CD14-positive monocyte (primary cell): ENCODE results near the gene FZD7. TPM values are rescaled to one million over a fixed set of nuclear protein-coding genes. Genes with fewer than 3 reads are reported as not detected.

Experiments used
- DNase-seq, 3 donors: peaks; one replicate each; pipeline ENCODE4 v3.0.0-alpha.2; 2011 to 2022
- H2AFZ ChIP-seq: 2 replicates; pipeline ENCODE4 v1.6.0; 2012; ENCODE audit warnings: mild to moderate bottlenecking, low read depth, low read length, inconsistent platforms; ENCODE audit not compliant: insufficient read depth, poor library complexity, severe bottlenecking
- H3K27ac ChIP-seq, 2 donors: 1 replicate in 1 of 2; 2 replicates in 1 of 2; pipeline ENCODE4 v1.5.1; 2012 to 2013; ENCODE audit warnings: low read length in 2 of 2, control low read depth in 1 of 2, inconsistent platforms in 1 of 2, low read depth in 1 of 2, mild to moderate bottlenecking in 1 of 2
- H3K27me3 ChIP-seq, 2 donors: one replicate each; pipeline versions ENCODE4 v1.6.0 to v1.6.1; 2011 to 2013; ENCODE audit warnings: low read length in 2 of 2; ENCODE audit not compliant: control insufficient read depth in 2 of 2, insufficient read depth in 2 of 2
- H3K36me3 ChIP-seq, 2 donors: replicated peaks in 1 of 2; 1 replicate in 1 of 2; 2 replicates in 1 of 2; pipeline versions ENCODE4 v1.5.1 to v1.6.1; 2012 to 2013; ENCODE audit warnings: low read length in 2 of 2, control low read depth in 1 of 2, inconsistent platforms in 1 of 2, mild to moderate bottlenecking in 1 of 2; ENCODE audit not compliant: insufficient read depth in 2 of 2, control insufficient read depth in 1 of 2
- H3K4me1 ChIP-seq, 2 donors: 1 replicate in 1 of 2; 2 replicates in 1 of 2; pipeline versions ENCODE4 v1.5.1 to v1.6.1; 2012 to 2013; ENCODE audit warnings: low read length in 2 of 2, control low read depth in 1 of 2, inconsistent platforms in 1 of 2, mild to moderate bottlenecking in 1 of 2, moderate library complexity in 1 of 2; ENCODE audit not compliant: insufficient read depth in 2 of 2, control insufficient read depth in 1 of 2
- H3K4me2 ChIP-seq: replicated peaks from 2 replicates; pipeline ENCODE3; 2012; ENCODE audit warnings: low read length, moderate library complexity, mild to moderate bottlenecking; ENCODE audit not compliant: poor library complexity, severe bottlenecking; ENCODE audit errors: extremely low read depth
- H3K4me3 ChIP-seq, 3 experiments: fragments of 200-600 bp in 1 of 3; sonication (generic) in 1 of 3; replicated peaks in 1 of 3; 1 replicate in 2 of 3; 2 replicates in 1 of 3; pipeline ENCODE4 v1.5.1; 2011 to 2013; ENCODE audit warnings: low read length in 3 of 3, mild to moderate bottlenecking in 3 of 3, control low read depth in 2 of 3, low read depth in 2 of 3, inconsistent platforms in 1 of 3, moderate library complexity in 1 of 3
- H3K79me2 ChIP-seq: 2 replicates; pipeline ENCODE4 v1.6.0; 2012; ENCODE audit warnings: mild to moderate bottlenecking, control low read depth, inconsistent platforms, low read length, moderate library complexity; ENCODE audit not compliant: insufficient read depth
- H3K9ac ChIP-seq: 2 replicates; pipeline ENCODE4 v1.6.0; 2017; ENCODE audit warnings: low read length, mild to moderate bottlenecking; ENCODE audit not compliant: insufficient read depth, poor library complexity, severe bottlenecking
- H3K9me3 ChIP-seq, 2 donors: replicated peaks in 1 of 2; 1 replicate in 1 of 2; 2 replicates in 1 of 2; pipeline versions ENCODE4 v1.5.1 to v1.6.1; 2012 to 2013; ENCODE audit warnings: low read length in 2 of 2, control low read depth in 1 of 2; ENCODE audit not compliant: control insufficient read depth in 1 of 2, insufficient read depth in 1 of 2
- H4K20me1 ChIP-seq: 2 replicates; pipeline ENCODE4 v1.6.0; 2012; ENCODE audit warnings: mild to moderate bottlenecking, low read length, control low read depth, moderate library complexity; ENCODE audit not compliant: insufficient read depth
- H3K27ac Mint-ChIP-seq, 7 donors: one replicate each; pipeline ENCODE4 v1.8.0; 2020; ENCODE audit warnings: mild to moderate bottlenecking in 7 of 7, mixed read lengths in 7 of 7, moderate library complexity in 6 of 7, inconsistent platforms in 2 of 7
- H3K27me3 Mint-ChIP-seq, 3 donors: one replicate each; pipeline ENCODE4 v1.8.0; 2021 to 2022; ENCODE audit warnings: low read depth in 3 of 3, mild to moderate bottlenecking in 3 of 3, mixed read lengths in 3 of 3, moderate library complexity in 3 of 3, inconsistent platforms in 1 of 3
- H3K36me3 Mint-ChIP-seq, 2 donors: one replicate each; pipeline ENCODE4 v1.8.0; 2020; ENCODE audit warnings: mixed read lengths in 2 of 2, inconsistent platforms in 1 of 2, mild to moderate bottlenecking in 1 of 2
- H3K4me1 Mint-ChIP-seq: one replicate; pipeline ENCODE4 v1.8.0; 2020; ENCODE audit warnings: mild to moderate bottlenecking, mixed read lengths
- H3K4me3 Mint-ChIP-seq, 2 donors: one replicate each; pipeline ENCODE4 v1.8.0; 2020; ENCODE audit warnings: mild to moderate bottlenecking in 2 of 2, mixed read lengths in 2 of 2, moderate library complexity in 1 of 2
- H3K9me3 Mint-ChIP-seq, 7 donors: one replicate each; pipeline ENCODE4 v1.8.0; 2020 to 2022; ENCODE audit warnings: mixed read lengths in 7 of 7, mild to moderate bottlenecking in 6 of 7, moderate library complexity in 6 of 7, inconsistent platforms in 2 of 7
- WGBS: methylation state at CpG from one replicate; pipeline ENCODE4 v1.1.5; 2013; ENCODE audit warnings: missing lambda C conversion rate; ENCODE audit not compliant: insufficient coverage; 5-methylcytosine and 5-hydroxymethylcytosine counted together
- intact Hi-C, 2 donors: fragments of 100-400 bp; cut with micrococcal nuclease; formaldehyde crosslinking; loops; one replicate each; pipeline versions ENCODE4 v1.15.0 to v1.15.1; 2023
- polyA plus RNA-seq, 3 donors: library from polyadenylated mRNA; depleted of rRNA in 1 of 3; unstranded in 2 of 3; stranded (reverse) in 1 of 3; fragments of 300-500 nt in 2 of 3; fragments of >200 nt in 1 of 3; fragmentation: Illumina TruSeq in 2 of 3; gene quantifications; 1 replicate in 2 of 3; 2 replicates in 1 of 3; pipeline ENCODE4 v1.2.3, GENCODE V29; 2012 to 2021
- TF ChIP-seq, protein P1 (sequence below): fragments of 200-600 bp; IDR thresholded peaks from one replicate; pipeline ENCODE4 v1.8.0; 2022; ENCODE audit warnings: antibody characterized with exemption, mild to moderate bottlenecking

FZD7 gene
- polyA plus RNA-seq, 3 donors: 0.05 to 0.28 TPM; not detected in 1

DNA sequence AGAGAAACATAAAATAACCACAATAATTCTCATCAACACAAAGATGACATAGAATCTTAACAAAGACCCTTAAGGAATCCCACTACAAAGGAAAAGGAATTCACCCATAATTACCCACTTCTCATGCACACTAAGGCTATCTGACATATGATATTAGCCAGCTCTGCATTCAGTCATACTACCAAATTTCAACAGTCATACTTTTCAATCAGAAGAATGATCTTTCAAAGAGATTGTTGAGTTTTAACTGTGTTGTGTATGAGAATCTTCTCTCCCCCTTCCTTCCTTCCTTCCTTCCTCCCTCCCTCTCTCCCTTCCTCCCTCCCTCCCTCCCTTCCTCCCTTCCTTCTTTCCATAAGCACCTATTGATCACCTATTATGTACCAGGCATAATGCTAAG lies 17.0 kb downstream of the FZD7 start:
- no peak overlapping the region for H3K27ac ChIP-seq
- no peaks in the 10 kb centered on the region for H3K36me3 Mint-ChIP-seq
- no peaks in the 10 kb centered on the region for H4K20me1 ChIP-seq
- H3K79me2 ChIP-seq: no peaks in the 10 kb centered on the region
- no peaks in the 10 kb centered on the region for H3K36me3 ChIP-seq
- H3K4me1 ChIP-seq: no peaks in the 10 kb centered on the region
- H3K4me3 ChIP-seq: no peak overlapping the region
- peaks cover 3 to 16% (median 4%) of the 10 kb centered on the region in 3 donors for H3K27me3 Mint-ChIP-seq
- intact Hi-C loops: no loop called here
- H3K27me3 ChIP-seq: no peaks in the 10 kb centered on the region
- H3K4me1 Mint-ChIP-seq: no peaks in the 10 kb centered on the region
- H3K9me3 Mint-ChIP-seq: peaks cover 0 to 1% (median 0%) of the 10 kb centered on the region in 7 donors
- TF ChIP-seq, protein P1, sequence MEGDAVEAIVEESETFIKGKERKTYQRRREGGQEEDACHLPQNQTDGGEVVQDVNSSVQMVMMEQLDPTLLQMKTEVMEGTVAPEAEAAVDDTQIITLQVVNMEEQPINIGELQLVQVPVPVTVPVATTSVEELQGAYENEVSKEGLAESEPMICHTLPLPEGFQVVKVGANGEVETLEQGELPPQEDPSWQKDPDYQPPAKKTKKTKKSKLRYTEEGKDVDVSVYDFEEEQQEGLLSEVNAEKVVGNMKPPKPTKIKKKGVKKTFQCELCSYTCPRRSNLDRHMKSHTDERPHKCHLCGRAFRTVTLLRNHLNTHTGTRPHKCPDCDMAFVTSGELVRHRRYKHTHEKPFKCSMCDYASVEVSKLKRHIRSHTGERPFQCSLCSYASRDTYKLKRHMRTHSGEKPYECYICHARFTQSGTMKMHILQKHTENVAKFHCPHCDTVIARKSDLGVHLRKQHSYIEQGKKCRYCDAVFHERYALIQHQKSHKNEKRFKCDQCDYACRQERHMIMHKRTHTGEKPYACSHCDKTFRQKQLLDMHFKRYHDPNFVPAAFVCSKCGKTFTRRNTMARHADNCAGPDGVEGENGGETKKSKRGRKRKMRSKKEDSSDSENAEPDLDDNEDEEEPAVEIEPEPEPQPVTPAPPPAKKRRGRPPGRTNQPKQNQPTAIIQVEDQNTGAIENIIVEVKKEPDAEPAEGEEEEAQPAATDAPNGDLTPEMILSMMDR: no peak
- DNase-seq: no peak
- H3K27ac Mint-ChIP-seq: no peak overlapping the region
- no peak overlapping the region for H3K4me3 Mint-ChIP-seq
- H3K9me3 ChIP-seq: no peaks in the 10 kb centered on the region
- no peak overlapping the region for H3K4me2 ChIP-seq
- H2AFZ ChIP-seq: no peak overlapping the region
- no peak overlapping the region for H3K9ac ChIP-seq

- Mint-ChIP-seq H3K9me3 (peaks cover 0 to 1% (median 0%) of the 10 kb centered on the region in 7 donors), H3K4me3 (no peak overlapping the region), H3K27me3 (peaks cover 3 to 16% (median 4%) of the 10 kb centered on the region in 3 donors), H3K36me3 (no peaks in the 10 kb centered on the region), H3K27ac (no peak overlapping the region), H3K4me1 (no peaks in the 10 kb centered on the region)
- Histone ChIP-seq H3K9ac (no peak overlapping the region), H3K4me3 (no peak overlapping the region), H2AFZ (no peak overlapping the region), H3K27me3 (no peaks in the 10 kb centered on the region), H3K9me3 (no peaks in the 10 kb centered on the region), H3K4me2 (no peak overlapping the region), H3K4me1 (no peaks in the 10 kb centered on the region), H3K27ac (no peak overlapping the region), H3K79me2 (no peaks in the 10 kb centered on the region), H4K20me1 (no peaks in the 10 kb centered on the region), H3K36me3 (no peaks in the 10 kb centered on the region)
- intact Hi-C loops: no loop called here
- DNase-seq: no peak
- TF ChIP-seq, protein P1: no peak
- 80% methylated on average over 1 of the region's 8 CpGs for WGBS
These were observed 18.0 kb downstream of the FZD7 start for GRCh38 chr2:202051499-202052161.
